Ovary (tissue), 3 donors: ENCODE results near the gene MYO3B.

Experiments
- CTCF ChIP-seq, 3 donors: fragments of 450-650 bp in 2 of 3; fragments of 200-600 bp in 1 of 3; IDR thresholded peaks; one replicate each; pipeline versions ENCODE4 v1.5.1 to v1.8.0; 2016 to 2022; ENCODE audit warnings: antibody characterized with exemption in 3 of 3, mild to moderate bottlenecking in 1 of 3
- EP300 ChIP-seq: sonication (generic); formaldehyde crosslinking; IDR thresholded peaks from one replicate; pipeline ENCODE4 v1.6.1; 2017; ENCODE audit warnings: antibody characterized with exemption
- POLR2A ChIP-seq: fragments of 450-650 bp; IDR thresholded peaks from one replicate; pipeline ENCODE4 v1.6.1; 2017; ENCODE audit warnings: antibody characterized with exemption, mild to moderate bottlenecking, moderate library complexity
- donor health status: DM: no; HTN: no; CAD: no.

DNA sequence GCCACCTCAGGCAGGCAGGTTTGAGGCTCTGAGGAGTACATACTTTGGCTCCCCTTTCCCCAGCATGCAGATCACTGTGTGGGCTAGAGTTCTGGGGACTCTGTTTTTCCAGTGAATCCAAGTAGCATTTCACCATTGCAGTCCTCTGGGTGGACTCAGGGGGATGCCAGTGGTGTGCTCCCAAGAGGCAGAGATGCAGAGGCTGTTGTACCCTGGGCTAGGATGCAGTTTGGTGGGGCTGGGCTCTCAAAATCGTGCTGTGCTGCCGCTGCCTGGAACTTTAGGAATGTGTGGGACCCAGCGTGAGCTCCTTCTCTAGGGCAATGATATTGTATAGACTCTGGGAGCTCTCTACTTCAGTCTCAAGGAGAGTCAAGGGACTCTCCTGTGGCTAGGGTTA is 104.9 kb downstream of the MYO3B start:
- TF ChIP-seq EP300 = no peak
- no peak for TF ChIP-seq CTCF (IDR thresholded peaks at IDR 0.05)
- TF ChIP-seq POLR2A = no peak
